Measurements from ENCODE around the gene PIK3C2G. TPM values are rescaled to one million over a fixed set of nuclear protein-coding genes. Genes with fewer than 3 reads are reported as not detected.

Gene PIK3C2G
- total and polyA plus RNA-seq, 2 donors from 2014 or later = 4.4 to 5.8 TPM

- Histone ChIP-seq H3K36me3 (ENCODE audit: control insufficient read depth in 2 of 3, insufficient read depth in 3 of 3, low read length in 3 of 3) (no peaks in the 10 kb centered on the region), H3K4me1 (ENCODE audit: control insufficient read depth in 2 of 3, insufficient read depth in 2 of 3, low read depth in 1 of 3, low read length in 3 of 3) (no peaks in the 10 kb centered on the region), H3K9ac (ENCODE audit: low read length in 3 of 3) (no peak overlapping the region), H3K27ac (ENCODE audit: low read depth in 2 of 2, low read length in 2 of 2) (no peak overlapping the region), H3K9me3 (ENCODE audit: control insufficient read depth in 2 of 3, insufficient read depth in 1 of 3, low read length in 3 of 3) (no peaks in the 10 kb centered on the region), H3K4me3 (ENCODE audit: low read length in 3 of 3) (no peak overlapping the region), H3K27me3 (ENCODE audit: control insufficient read depth, insufficient read depth, low read length) (no peaks in the 10 kb centered on the region)
- intact Hi-C loops (cut with DNase I) = no loop called here
- FAIRE-seq = no peak
- TF ChIP-seq CTCF (IDR thresholded peaks at IDR 0.05; ENCODE audit: borderline replicate concordance, extremely low read depth, insufficient read depth) = no peak
- DNase-seq = no peak
Observed at GRCh38 chr12:18222699-18223098, 38.6 kb upstream of the PIK3C2G start.

GRCh38 chr12:18224745-18225144 lies 36.6 kb upstream of the PIK3C2G start:
- peak in 2 of 5 donors; percentile 65 to 66 for DNase-seq
- peak; percentile 90 for FAIRE-seq
- peak; percentile 29 for TF ChIP-seq CTCF (IDR thresholded peaks at IDR 0.05; ENCODE audit: borderline replicate concordance, extremely low read depth, insufficient read depth)

GRCh38 chr12:18239526-18239925 lies 21.8 kb upstream of the PIK3C2G start:
- FAIRE-seq (no peak), DNase-seq (no peak)
- intact Hi-C loops (cut with DNase I) = no loop called here

More at GRCh38 chr12:18224745-18225144, 36.6 kb upstream of the PIK3C2G start:
- Histone ChIP-seq H3K4me1 (ENCODE audit: control insufficient read depth in 2 of 3, insufficient read depth in 2 of 3, low read depth in 1 of 3, low read length in 3 of 3) (no peaks in the 10 kb centered on the region), H3K27ac (ENCODE audit: low read depth in 2 of 2, low read length in 2 of 2) (no peak overlapping the region), H3K4me3 (ENCODE audit: low read length in 3 of 3) (no peak overlapping the region), H3K9me3 (ENCODE audit: control insufficient read depth in 2 of 3, insufficient read depth in 1 of 3, low read length in 3 of 3) (no peaks in the 10 kb centered on the region), H3K36me3 (ENCODE audit: control insufficient read depth in 2 of 3, insufficient read depth in 3 of 3, low read length in 3 of 3) (no peaks in the 10 kb centered on the region), H3K27me3 (ENCODE audit: control insufficient read depth, insufficient read depth, low read length) (no peaks in the 10 kb centered on the region), H3K9ac (ENCODE audit: low read length in 3 of 3) (no peak overlapping the region)
- intact Hi-C loops (cut with DNase I) = no loop called here

More at GRCh38 chr12:18239526-18239925, 21.8 kb upstream of the PIK3C2G start:
- Histone ChIP-seq H3K4me3 (ENCODE audit: low read length in 3 of 3) (no peak overlapping the region), H3K27me3 (ENCODE audit: control insufficient read depth, insufficient read depth, low read length) (no peaks in the 10 kb centered on the region), H3K27ac (ENCODE audit: low read depth in 2 of 2, low read length in 2 of 2) (no peak overlapping the region), H3K36me3 (ENCODE audit: control insufficient read depth in 2 of 3, insufficient read depth in 3 of 3, low read length in 3 of 3) (no peaks in the 10 kb centered on the region), H3K9ac (ENCODE audit: low read length in 3 of 3) (no peak overlapping the region), H3K9me3 (ENCODE audit: control insufficient read depth in 2 of 3, insufficient read depth in 1 of 3, low read length in 3 of 3) (no peaks in the 10 kb centered on the region), H3K4me1 (ENCODE audit: control insufficient read depth in 2 of 3, insufficient read depth in 2 of 3, low read depth in 1 of 3, low read length in 3 of 3) (no peaks in the 10 kb centered on the region)
- TF ChIP-seq CTCF (IDR thresholded peaks at IDR 0.05; ENCODE audit: borderline replicate concordance, extremely low read depth, insufficient read depth) = no peak

All from kidney (tissue), 14 donors.